Renal cortex interstitium (tissue), 11 donors: Measurements from ENCODE around the gene IGDCC3. TPM values are rescaled to one million over a fixed set of nuclear protein-coding genes. Genes with fewer than 3 reads are reported as not detected.

Experiments
- DNase-seq, 11 donors: peaks; one replicate each; pipeline ENCODE4 v3.0.0-alpha.2; 2013; ENCODE audit warnings: low read depth in 9 of 11, low spot score in 4 of 11; ENCODE audit errors: extremely low read depth in 1 of 11
- polyA plus RNA-seq, 3 donors: library from polyadenylated mRNA; unstranded; fragments of 120-200 nt; gene quantifications; one replicate each; pipeline ENCODE4 v1.2.1, GENCODE V29; 2013; ENCODE audit not compliant: insufficient read length in 3 of 3

Gene IGDCC3
- polyA plus RNA-seq, 3 donors = 7.5 to 10.6 (median 7.5) TPM

GRCh38 chr15:65336493-65337435 lies 41.0 kb downstream of the IGDCC3 start:
- DNase-seq = no peak

GRCh38 chr15:65335278-65336055 lies 42.3 kb downstream of the IGDCC3 start:
- no peak for DNase-seq

GRCh38 chr15:65334586-65335231 lies 43.1 kb downstream of the IGDCC3 start:
- DNase-seq = no peak

GRCh38 chr15:65333856-65334255 lies 43.9 kb downstream of the IGDCC3 start:
- no peak for DNase-seq

GRCh38 chr15:65333148-65333820 lies 44.5 kb downstream of the IGDCC3 start:
- no peak for DNase-seq

GRCh38 chr15:65332391-65333147 lies 45.2 kb downstream of the IGDCC3 start:
- DNase-seq = no peak

GRCh38 chr15:65331811-65332210 lies 46.0 kb downstream of the IGDCC3 start:
- no peak for DNase-seq

- DNase-seq = no peak
Observed at GRCh38 chr15:65330934-65331645, 46.7 kb downstream of the IGDCC3 start.

- no peak for DNase-seq
Observed at GRCh38 chr15:65329984-65330735, 47.6 kb downstream of the IGDCC3 start.

GRCh38 chr15:65329288-65329983 lies 48.4 kb downstream of the IGDCC3 start:
- no peak for DNase-seq

GRCh38 chr15:65328506-65329287 lies 49.1 kb downstream of the IGDCC3 start:
- DNase-seq = no peak

GRCh38 chr15:65327651-65328393 lies 50.0 kb downstream of the IGDCC3 start:
- no peak for DNase-seq

- no peak for DNase-seq
Observed at GRCh38 chr15:65326818-65327217, 51.0 kb downstream of the IGDCC3 start.

GRCh38 chr15:65326117-65326526 lies 51.7 kb downstream of the IGDCC3 start:
- DNase-seq = no peak

GRCh38 chr15:65323071-65323511 lies 54.7 kb downstream of the IGDCC3 start:
- DNase-seq = peak in 1 of 11 donors; percentile 49
